A673 (cell line): ENCODE results near the gene USP2. TPM values are rescaled to one million over a fixed set of nuclear protein-coding genes. Genes with fewer than 3 reads are reported as not detected.
A peak's percentile ranks its signal among the peaks of the same experiment; 100 is the strongest.

Experiments used
- Bru-seq: library from RNA; stranded (reverse); fragments of 400-500 nt; gene quantifications from one replicate; lab custom pipeline; 2021; lab: Mats Ljungman, UMichigan
- BruChase-seq, 2 experiments: library from RNA; stranded (reverse); fragments of 400-500 nt; gene quantifications; one replicate each; lab custom pipeline; 2021; lab: Mats Ljungman, UMichigan
- BruUV-seq: library from RNA; stranded (reverse); fragments of 400-500 nt; replicated peaks from 2 replicates; lab custom pipeline; 2021; lab: Mats Ljungman, UMichigan
- CTCF ChIA-PET: fragments of 300-600 bp; sonication (Branson Sonifier 250); formaldehyde crosslinking; loops from one replicate; lab custom pipeline; 2022; ENCODE audit warnings: antibody characterized with exemption; lab: Charles Lee
- POLR2A ChIA-PET: fragments of 300-600 bp; sonication (Branson Sonifier 250); formaldehyde crosslinking; loops from one replicate; lab custom pipeline; 2022; ENCODE audit warnings: antibody characterized with exemption; ENCODE audit not compliant: low non-redundant PET; lab: Charles Lee
- DNase-seq: peaks from one replicate; pipeline ENCODE4 v3.0.0-alpha.2; 2015; ENCODE audit warnings: low spot score
- H3K27ac ChIP-seq: fragments of 200-600 bp; sonication (generic); 2 replicates; pipeline ENCODE4 v1.5.1; 2016; ENCODE audit warnings: mixed run types, low read depth, mild to moderate bottlenecking, mixed read lengths, antibody characterized with exemption, low read length; ENCODE audit not compliant: poor library complexity, severe bottlenecking
- H3K27me3 ChIP-seq: fragments of 200-600 bp; sonication (generic); replicated peaks from 2 replicates; pipeline ENCODE4 v1.6.1; 2017; ENCODE audit warnings: mixed run types, low read depth, mild to moderate bottlenecking, mixed read lengths, antibody characterized with exemption, low read length; ENCODE audit not compliant: insufficient read depth, poor library complexity
- H3K36me3 ChIP-seq: fragments of 200-600 bp; sonication (generic); 2 replicates; pipeline ENCODE4 v1.6.1; 2016; ENCODE audit warnings: mixed run types, mild to moderate bottlenecking, mixed read lengths, antibody characterized with exemption, low read length; ENCODE audit not compliant: insufficient read depth, poor library complexity, severe bottlenecking
- H3K4me1 ChIP-seq: fragments of 200-600 bp; sonication (generic); 2 replicates; pipeline ENCODE4 v1.6.1; 2017; ENCODE audit warnings: mixed run types, mild to moderate bottlenecking, mixed read lengths, antibody characterized with exemption, low read length; ENCODE audit not compliant: insufficient read depth, poor library complexity, severe bottlenecking
- H3K4me3 ChIP-seq: fragments of 200-600 bp; sonication (generic); 2 replicates; pipeline ENCODE4 v1.5.1; 2016; ENCODE audit warnings: low read depth, mixed run types, mild to moderate bottlenecking, mixed read lengths, low read length; ENCODE audit not compliant: poor library complexity, severe bottlenecking
- H3K9me3 ChIP-seq: fragments of 200-600 bp; sonication (generic); 2 replicates; pipeline ENCODE4 v1.6.1; 2016; ENCODE audit warnings: mixed run types, low read depth, mild to moderate bottlenecking, mixed read lengths, antibody characterized with exemption, low read length; ENCODE audit not compliant: poor library complexity, severe bottlenecking
- CTCF ChIP-seq: fragments of 300-800, 200-600 bp; sonication (generic); conservative IDR thresholded peaks from 2 replicates; pipeline ENCODE4 v1.5.1; 2017; ENCODE audit warnings: low read depth, mild to moderate bottlenecking, antibody characterized with exemption, low read length, moderate library complexity, mixed read lengths
- EZH2 ChIP-seq: fragments of 200-600 bp; sonication (generic); IDR thresholded peaks from 2 replicates; pipeline ENCODE4 v1.6.1; 2017; ENCODE audit warnings: borderline replicate concordance, low read depth, mild to moderate bottlenecking, mixed read lengths, antibody characterized with exemption, low read length; ENCODE audit not compliant: poor library complexity, severe bottlenecking
- intact Hi-C: fragments of 100-400 bp; cut with micrococcal nuclease; formaldehyde crosslinking; loops from one replicate; pipeline ENCODE4 v1.10.0; 2022; ENCODE audit not compliant: unreplicated experiment
- long read RNA-seq: library from polyadenylated mRNA; stranded (forward); transcript quantifications from one replicate; pipeline ENCODE4 v2.0.0, GENCODE V29; 2022
- total RNA-seq: library from RNA; stranded (reverse); gene quantifications from 2 replicates; pipeline ENCODE4 v1.2.3, GENCODE V29; 2021

The USP2 gene
- 4.8 and 6.2 TPM in 2 replicates for total RNA-seq
- percentile 36 among the genes with signal in this experiment for Bru-seq, nascent RNA
- percentile 43 among the genes with signal in this experiment for BruChase-seq, experiment 1, labeled RNA remaining after a 2-hour chase
- BruChase-seq, experiment 2, labeled RNA remaining after a 6-hour chase: percentile 35 among the genes with signal in this experiment
- long read RNA-seq, partial matches to known transcripts: 1 of 6 reads
- long read RNA-seq, other reads (novel, unspliced or antisense): 3 of 6 reads

- no TSS peak for BruUV-seq
- H3K4me3 ChIP-seq: peak within 1 kb of the TSS; percentile 53
- DNase-seq: peak; percentile 98
- intact Hi-C loops: loop anchor here (2.0 to 5.0 kb wide), 2 partner anchors 44 to 93 kb away; no protein-coding TSS in a partner anchor
- no peak for TF ChIP-seq EZH2
- peak; percentile 100 for TF ChIP-seq CTCF
- CTCF ChIA-PET: interaction anchor here (0.6 to 1.7 kb wide), 8 partner anchors 9 to 366 kb away, joined by 3 to 29 read pairs (median 4); partner anchors contain the start of gene C1QTNF5
- H3K27ac ChIP-seq: peak within 1 kb of the TSS; percentile 44
- POLR2A ChIA-PET: no interaction called here
- H3K4me1 ChIP-seq: peaks cover 6% of the 10 kb centered on the region
- no peaks in the 10 kb centered on the region for H3K27me3 ChIP-seq
- H3K36me3 ChIP-seq: no peaks in the 10 kb centered on the region
- no peaks in the 10 kb centered on the region for H3K9me3 ChIP-seq
Observed at GRCh38 chr11:119381181-119381988, at the start of gene USP2. Gene USP2 (minus strand): TSS chr11:119381690. CDS start chr11:119373480, 8,210 bp downstream.

- Histone ChIP-seq H3K9me3 (no peaks in the 10 kb centered on the region), H3K27me3 (no peaks in the 10 kb centered on the region), H3K4me3 (no peak overlapping the region), H3K27ac (no peak overlapping the region), H3K4me1 (peaks cover 12% of the 10 kb centered on the region), H3K36me3 (no peaks in the 10 kb centered on the region)
- DNase-seq: no peak
- no TSS peak for BruUV-seq
- intact Hi-C loops: no loop called here
- CTCF ChIA-PET: no interaction called here
- TF ChIP-seq EZH2 (no peak), CTCF (no peak)
- POLR2A ChIA-PET: no interaction called here
Observed at GRCh38 chr11:119427279-119427678, 45.8 kb upstream of the USP2 start.

GRCh38 chr11:119426142-119426541, 44.7 kb upstream of the USP2 start:
- Histone ChIP-seq H3K9me3 (no peaks in the 10 kb centered on the region), H3K4me1 (peaks cover 12% of the 10 kb centered on the region), H3K27me3 (no peaks in the 10 kb centered on the region), H3K27ac (no peak overlapping the region), H3K36me3 (no peaks in the 10 kb centered on the region), H3K4me3 (no peak overlapping the region)
- ChIA-PET CTCF (no interaction called here), POLR2A (no interaction called here)
- no peak for DNase-seq
- TF ChIP-seq CTCF (no peak), EZH2 (no peak)
- no TSS peak for BruUV-seq
- intact Hi-C loops: no loop called here
